GM10847 (cell line): ENCODE measurements around the gene WDR17.

ENCODE experiments used
- POLR2A ChIP-seq: IDR thresholded peaks from 2 replicates; pipeline ENCODE4 v1.6.1; 2011; ENCODE audit not compliant: insufficient read length; ENCODE audit errors: extremely low read depth

The WDR17 gene

DNA sequence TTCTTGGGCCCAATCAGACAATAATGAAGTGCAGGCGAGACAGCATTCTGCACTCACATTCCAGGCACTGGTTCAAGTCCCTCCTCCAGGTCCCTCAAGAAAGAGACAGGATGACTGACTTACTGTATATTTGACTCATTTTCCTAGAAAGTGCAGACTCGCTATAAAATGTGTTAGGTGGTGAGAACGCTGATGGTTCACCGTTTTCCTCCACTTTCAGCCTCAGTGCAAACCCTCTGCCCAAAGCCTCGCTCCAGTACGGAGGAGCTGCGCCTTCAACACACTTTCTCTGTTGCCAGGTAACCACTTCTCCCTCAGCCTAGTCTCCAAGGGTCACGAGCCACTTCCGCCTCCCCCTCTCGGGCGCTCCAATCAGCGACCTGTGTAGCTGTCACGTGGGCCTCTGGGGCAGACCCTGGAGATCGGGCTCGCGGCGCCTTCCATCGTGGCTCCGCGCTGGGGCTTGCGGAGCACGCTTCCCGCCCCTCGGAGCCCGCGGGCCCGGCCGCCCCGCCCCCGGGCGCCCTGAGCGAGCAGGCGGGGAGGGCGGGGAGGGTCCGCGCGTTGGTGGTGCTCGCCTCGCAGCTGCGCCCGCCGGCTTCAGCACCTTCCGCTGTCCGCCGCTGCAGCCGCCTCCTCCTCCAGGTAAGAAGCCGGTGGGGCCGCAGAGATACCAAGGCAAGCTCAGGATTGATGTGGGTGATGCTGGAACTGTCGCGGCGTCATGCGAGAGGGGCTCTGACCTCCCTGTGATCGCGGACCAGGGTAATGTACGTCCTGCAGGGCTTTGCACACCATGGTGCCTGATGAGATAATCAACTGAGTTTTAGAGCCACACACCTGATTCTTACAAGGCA, at the start of gene WDR17:
WDR17 (plus strand) TSS at position 407 of the 857 bp plus-strand sequence. CDS start 45,740 bp downstream, outside the sequence.
- no peak for TF ChIP-seq POLR2A

DNA sequence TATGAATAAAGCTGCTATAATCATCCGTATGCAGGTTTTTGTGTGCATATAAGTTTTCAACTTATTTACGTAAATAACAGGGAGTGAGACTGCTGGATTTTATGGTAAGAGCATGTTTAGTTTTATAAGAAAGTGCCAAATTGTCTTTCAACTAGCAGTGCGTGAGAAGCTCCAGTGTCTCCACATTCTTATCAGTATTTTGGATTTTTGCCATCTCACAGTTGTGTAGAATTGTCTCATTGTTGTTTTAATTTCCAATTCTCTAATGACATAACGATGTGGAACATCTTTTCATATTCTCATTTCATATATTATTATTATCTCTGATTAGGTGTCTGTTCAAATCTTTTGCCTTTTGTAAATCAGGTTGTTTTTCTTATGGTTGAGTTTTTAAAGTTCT, 49.0 kb upstream of the WDR17 start:
- TF ChIP-seq POLR2A, result no peak

DNA sequence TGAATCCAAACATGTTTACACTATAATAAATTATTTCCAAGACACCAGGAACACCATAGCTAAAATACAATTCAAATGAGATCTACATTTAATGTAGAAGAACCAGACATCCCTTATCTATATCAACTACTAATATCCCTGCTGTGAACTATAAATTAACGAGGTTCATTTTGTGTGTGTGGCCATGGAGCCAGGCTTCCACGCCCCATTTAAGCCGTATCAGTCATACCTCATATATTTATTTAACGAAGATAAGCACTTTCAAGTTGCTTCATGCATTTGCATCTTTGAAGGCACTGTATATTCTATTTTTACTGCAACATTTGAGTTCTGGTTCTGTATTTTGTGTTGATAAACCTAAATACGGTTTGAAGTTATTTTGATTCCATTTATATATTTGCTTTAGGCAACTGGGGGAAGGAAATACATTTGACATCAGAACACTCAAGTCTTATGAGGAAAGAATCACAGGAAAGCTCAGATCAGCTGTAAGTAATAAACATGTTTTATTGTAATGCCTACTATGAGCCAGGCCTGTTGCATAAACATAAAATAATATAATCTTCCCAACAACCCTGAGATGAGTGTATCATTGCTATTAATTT, 45.1 kb upstream of the WDR17 start:
- TF ChIP-seq POLR2A, result no peak

DNA sequence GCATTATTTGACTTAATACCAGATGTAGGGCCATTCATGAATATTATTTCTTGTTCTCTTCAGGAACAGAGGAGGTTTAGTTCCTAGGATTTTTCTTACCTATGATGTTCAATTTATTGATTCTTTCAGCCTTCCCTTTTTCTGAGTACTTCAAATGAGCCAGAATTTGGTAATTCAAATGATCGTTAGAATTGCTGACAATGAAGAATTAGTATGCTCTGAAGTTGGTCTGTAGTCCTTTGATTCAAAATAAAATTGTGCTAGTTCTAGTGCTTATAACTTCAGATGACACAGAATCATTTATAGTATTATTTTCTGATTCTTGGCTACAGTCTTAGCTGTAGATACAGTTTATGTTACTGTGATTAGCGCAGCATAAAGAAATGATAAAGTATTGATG, 35.2 kb upstream of the WDR17 start:
- no peak for TF ChIP-seq POLR2A

DNA sequence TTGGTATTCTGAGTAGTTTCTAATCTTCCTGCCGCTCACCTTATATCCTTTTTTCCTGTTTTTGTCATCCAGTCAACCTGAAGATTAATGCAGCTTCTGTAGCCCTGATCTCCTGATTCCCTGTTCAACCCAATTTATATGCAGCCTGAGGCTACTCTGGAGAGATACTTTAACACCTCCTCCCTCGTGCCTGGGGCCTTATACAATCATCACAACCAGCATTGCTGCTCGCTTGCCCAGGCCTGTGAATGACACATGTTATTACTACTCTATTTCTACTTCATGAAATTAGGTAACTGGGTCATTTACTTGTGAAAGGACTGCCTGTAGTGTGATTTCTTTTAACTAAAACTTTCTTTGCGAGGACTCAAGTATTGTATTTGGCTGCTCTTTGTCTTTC, 33.7 kb upstream of the WDR17 start:
- TF ChIP-seq POLR2A, result no peak

DNA sequence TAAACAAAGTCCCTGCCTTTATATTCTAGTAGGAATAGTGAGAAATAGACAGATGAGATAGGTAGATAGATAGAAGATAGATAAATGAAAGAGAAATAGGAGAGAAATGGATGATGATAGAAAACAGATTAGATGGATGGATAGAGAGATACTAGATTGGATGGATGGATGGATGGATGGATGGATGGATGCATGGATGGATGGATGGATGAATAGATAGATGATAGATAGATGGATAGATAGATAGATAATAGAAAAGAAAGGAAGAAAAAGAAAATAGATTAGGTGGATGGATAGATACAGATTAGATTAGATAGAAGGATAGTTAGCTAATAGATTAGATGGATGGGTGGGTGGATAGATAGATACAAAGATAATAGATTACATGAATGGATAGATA, 33.2 kb upstream of the WDR17 start:
- no peak for TF ChIP-seq POLR2A

DNA sequence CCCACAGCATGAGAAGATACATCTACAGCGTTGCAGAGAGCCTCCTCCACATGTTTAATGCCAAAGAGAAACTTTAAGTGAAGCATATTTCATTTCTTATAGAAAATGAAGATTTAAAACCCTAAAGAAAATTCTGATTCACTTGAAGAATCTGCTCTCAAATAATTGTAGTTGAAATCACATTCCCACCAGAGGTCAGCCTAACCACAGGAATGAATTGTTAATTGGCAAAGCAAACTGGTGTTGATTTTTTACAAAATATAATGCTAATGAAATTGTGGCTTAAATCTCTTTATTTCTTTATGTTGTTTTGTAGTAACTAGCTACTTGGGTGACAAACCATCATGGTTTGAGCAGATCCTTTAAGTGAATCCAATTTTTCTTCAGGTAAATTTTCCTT, 31.1 kb upstream of the WDR17 start:
- TF ChIP-seq POLR2A, result no peak

DNA sequence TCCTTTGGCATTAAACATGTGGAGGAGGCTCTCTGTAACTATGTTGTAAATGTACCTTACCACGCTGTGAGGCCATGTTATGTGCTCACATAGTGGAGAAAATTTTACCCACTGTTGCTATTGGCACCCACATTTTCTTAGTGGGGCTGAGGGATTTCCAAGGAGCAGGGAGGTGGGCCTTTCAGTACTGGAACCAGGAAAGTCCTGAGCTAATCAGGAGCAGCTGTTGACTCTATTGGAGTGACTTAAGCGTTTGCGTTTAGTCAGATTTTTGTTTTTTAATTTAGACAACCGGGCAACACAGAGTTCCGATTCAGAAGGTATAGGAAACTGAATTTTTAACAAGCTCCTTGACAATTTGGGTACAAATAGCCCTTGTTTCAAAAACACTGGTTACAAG, 30.7 kb upstream of the WDR17 start:
- no peak for TF ChIP-seq POLR2A

DNA sequence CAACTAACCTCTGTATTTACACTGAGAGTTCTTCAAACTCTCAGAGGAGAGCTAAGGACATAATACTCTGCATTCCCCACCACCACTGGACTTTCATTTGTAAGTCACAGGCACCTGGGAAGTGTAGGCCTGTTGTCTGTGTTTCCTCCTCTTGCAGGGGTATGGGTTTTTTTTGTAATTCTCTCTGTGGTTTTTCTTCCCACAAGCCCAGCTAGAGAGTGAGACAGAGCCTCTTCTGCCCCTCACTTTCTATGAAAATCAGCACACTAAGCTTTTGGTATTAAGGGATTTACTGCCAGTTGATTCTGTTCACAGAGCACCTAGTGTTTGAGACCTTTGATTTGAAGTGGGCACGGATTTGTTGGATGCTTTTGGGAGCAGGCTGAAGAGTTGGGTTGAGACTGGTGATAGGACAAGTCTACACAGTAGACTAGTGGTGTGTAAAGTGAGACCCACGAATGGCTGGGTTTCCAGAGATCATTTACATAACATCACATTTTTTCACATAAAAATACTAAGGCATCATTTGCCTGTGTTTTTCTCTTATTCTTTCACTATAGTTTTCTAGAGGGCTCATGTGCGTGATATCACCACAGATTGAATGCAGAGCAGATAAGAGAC, 28.9 kb upstream of the WDR17 start:
- TF ChIP-seq POLR2A, result no peak

DNA sequence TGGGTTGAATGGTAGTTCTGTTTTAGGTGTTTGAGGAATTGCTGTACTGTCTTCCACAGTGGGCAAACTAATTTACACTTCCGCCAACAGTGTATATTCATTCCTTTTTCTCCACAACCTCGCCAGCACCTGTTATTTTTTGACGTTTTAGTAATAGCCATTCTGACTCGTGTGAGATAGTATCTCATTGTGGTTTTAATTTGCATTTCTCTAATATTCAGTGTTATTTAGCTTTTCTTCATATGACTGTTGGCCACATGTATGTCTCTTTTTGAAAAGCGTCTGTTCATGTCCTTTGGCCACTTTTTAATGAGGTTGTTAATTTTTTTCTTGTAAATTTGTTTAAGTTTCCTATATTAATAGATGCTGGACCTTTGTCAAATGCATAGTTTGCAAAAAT, 26.9 kb upstream of the WDR17 start:
- TF ChIP-seq POLR2A, result no peak

DNA sequence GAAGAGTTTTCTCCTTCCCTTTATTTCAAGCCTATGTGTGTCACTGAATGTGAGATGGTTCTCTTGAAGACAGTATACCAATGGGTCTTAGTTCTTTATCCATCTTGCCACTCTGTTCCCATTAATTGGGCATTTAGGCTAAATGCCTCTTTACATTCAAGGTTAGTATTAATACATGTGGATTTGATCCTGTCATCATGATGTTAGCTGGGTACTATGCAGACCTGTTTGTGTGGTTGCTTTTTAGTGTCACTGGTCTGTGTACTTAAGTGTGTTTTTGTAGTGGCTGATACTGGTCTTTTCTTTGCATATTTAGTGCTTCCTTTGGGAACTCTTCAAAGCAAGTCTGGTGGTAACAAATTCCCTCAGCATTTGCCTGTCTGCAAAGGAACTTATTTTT, 23.4 kb upstream of the WDR17 start:
- no peak for TF ChIP-seq POLR2A

DNA sequence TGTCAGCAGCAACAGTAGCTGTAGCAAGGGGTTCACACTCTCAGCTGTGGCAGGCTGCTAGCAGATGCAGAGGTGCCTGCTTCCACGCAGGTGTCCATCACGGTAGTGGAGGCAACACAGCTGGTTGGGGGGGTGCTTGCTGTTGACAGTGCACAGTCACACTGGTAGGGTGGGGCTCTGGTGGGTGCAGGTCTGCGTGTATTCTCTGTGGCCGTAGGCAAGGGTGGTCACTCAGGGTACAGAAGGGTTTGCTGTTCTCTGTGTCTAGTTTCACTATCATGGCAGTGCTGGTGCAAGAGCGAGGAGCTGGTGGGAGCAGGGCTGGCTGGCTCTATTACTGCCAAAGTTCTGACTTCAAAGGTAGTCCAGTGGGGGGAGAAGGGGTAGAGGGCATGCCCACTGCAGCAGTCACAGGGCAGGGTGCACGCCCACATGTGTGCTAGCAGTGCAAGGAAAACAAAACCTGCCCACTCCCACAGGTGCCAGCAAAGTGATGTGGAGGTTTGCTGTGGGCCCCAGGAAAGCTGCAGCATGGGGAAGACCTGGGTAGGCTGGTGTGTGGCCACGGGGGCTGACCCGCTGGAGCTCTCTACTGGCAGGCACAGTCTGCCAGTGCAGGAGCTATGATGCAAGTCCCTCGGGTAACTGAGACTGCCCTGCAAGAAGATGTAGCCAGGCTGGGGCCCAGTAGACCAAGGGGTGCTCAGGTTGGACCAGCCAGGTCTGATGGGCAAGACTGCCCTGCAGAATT, 21.6 kb upstream of the WDR17 start:
- TF ChIP-seq POLR2A, result no peak

DNA sequence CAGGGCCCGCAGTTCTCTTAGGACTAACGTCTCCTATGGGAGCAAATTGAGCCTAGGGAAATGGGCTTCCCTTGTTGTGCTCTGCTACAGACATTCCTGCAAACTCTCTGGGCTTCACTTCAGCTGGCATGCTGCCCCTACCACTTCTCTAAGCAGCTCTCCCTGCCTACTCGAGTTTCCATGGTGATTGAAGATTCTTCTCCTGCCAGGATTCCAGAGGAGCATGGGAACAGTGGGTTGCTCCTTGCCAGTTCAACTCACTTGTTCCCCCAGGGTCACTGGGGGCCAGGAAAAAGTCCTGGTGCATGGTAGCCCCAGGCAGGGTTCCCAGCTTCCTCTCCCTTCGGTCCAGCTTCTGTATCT, 21.1 kb upstream of the WDR17 start:
- TF ChIP-seq POLR2A, result no peak

DNA sequence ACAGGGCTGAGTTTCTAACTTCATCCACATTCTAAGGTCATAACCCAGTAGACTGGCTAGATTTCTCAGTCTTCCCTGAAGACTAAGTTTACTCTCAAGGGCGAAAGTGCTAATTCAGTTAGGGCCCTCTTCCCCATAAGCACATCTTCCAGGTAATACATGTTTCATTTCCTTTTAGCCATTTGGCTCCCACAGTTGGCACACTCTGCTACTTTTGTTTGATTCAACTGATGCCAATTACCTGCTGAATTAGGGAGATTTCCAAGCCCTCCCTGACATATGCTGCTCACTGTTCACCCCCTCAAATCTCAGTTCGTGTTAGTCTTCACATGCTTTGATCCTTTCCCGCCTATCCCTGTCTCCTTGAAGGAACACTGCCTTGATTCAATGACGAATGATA, 17.0 kb upstream of the WDR17 start:
- no peak for TF ChIP-seq POLR2A

DNA sequence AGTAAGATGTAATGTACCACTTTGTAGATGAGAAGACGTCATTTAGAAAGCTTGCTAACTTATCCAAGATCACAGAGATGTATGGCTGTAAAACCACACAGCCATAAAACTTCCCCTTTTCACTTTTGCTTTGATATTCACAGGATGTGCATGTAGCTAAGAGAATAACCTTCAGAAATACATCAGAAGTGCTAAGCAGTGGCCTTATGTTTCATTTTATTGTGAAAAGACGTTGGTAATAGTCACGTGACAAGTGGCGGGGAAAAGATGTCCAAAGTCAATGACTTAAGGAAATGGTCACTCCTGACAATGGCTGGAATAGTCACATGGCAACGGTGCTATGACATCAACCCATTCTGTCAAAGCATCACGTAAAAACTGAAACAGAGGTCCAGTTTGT, 12.9 kb upstream of the WDR17 start:
- TF ChIP-seq POLR2A, result no peak

DNA sequence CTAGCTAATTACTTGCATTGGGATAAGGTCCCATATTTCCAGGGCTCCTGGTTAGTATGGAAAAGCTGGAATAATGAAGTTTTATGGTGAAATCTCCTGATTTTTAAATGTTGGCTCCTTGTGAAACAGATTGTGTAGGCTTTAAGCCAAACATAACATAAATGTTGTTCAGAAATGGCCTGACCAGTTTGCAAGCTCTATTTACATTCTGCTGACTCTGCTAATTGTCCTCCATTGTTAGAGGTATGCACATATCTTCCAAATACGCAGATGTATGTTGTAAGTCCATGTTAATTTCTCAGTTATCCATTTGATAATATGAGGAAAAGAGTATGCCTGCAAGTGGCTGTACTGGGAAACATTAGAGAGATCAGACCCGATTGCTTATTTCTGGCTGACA, 11.9 kb upstream of the WDR17 start:
- no peak for TF ChIP-seq POLR2A
